ENCODE results near the gene TRABD2B. TPM values are rescaled to one million over a fixed set of nuclear protein-coding genes. Genes with fewer than 3 reads are reported as not detected.

Gene TRABD2B
- polyA plus RNA-seq, 1 of the 3 experiments (the other 2 are of a cell fraction), result 0.03 TPM

DNA sequence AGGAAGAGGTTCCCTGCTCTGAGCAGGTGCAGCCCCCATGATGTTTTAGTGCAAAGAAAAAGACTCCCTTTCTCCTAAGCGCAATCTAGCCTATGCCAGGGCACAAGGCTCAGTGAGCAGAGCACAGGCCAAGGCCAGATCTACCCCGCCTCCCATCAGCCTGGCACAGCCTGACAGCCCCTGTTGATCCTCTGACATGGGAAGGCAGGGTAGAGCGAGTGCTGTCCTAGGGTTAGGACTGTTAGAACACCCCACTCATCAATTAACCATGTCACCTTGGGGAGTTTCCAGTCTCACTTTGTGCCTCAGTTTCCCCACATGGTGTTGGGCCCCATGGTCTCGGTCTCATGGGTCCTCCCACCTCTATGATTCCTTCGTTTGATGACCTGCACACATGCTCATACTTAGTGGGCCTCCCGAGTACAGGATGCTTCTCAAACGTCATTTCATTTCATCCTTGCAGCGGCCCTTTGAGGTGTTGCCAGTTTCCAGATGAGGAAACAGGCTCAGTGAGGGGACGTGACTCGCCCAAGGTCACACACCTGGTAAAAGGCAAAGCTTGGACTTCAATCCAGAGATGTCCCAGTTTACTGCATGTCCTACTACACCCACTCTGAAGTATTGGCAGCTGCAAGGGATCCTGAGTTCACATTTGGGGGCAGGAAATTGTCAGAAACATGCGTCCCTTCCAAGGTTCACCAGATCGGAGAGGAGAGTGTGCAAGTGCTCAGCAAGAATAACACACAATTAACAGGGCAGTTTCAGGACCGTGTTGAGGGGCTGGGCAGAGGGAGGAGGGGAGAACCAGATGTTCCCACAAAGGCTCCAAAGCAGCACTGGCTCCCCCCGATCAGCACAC is 213.3 kb downstream of the TRABD2B start:
- no peaks in the 10 kb centered on the region for H3K27me3 ChIP-seq (ENCODE audit: insufficient read depth)
- no peak for TF ChIP-seq SMC3 (IDR thresholded peaks at IDR 0.05; ENCODE audit: low read depth, low read length)
- TF ChIP-seq, protein P1, sequence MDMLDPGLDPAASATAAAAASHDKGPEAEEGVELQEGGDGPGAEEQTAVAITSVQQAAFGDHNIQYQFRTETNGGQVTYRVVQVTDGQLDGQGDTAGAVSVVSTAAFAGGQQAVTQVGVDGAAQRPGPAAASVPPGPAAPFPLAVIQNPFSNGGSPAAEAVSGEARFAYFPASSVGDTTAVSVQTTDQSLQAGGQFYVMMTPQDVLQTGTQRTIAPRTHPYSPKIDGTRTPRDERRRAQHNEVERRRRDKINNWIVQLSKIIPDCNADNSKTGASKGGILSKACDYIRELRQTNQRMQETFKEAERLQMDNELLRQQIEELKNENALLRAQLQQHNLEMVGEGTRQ (IDR thresholded peaks at IDR 0.05; ENCODE audit: borderline replicate concordance, low read depth, low read length), result no peak
- TF ChIP-seq, protein P2, sequence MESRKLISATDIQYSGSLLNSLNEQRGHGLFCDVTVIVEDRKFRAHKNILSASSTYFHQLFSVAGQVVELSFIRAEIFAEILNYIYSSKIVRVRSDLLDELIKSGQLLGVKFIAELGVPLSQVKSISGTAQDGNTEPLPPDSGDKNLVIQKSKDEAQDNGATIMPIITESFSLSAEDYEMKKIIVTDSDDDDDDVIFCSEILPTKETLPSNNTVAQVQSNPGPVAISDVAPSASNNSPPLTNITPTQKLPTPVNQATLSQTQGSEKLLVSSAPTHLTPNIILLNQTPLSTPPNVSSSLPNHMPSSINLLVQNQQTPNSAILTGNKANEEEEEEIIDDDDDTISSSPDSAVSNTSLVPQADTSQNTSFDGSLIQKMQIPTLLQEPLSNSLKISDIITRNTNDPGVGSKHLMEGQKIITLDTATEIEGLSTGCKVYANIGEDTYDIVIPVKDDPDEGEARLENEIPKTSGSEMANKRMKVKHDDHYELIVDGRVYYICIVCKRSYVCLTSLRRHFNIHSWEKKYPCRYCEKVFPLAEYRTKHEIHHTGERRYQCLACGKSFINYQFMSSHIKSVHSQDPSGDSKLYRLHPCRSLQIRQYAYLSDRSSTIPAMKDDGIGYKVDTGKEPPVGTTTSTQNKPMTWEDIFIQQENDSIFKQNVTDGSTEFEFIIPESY (IDR thresholded peaks at IDR 0.05; ENCODE audit: borderline replicate concordance, low read depth), result no peak
- TF ChIP-seq RAD21 (IDR thresholded peaks at IDR 0.05; ENCODE audit: low read length), result no peak
- TF ChIP-seq ELF1 (IDR thresholded peaks at IDR 0.05), result no peak
- no peak for TF ChIP-seq FOXJ3 (CRISPR knock-in tag; IDR thresholded peaks at IDR 0.05)
- TF ChIP-seq JUND (IDR thresholded peaks at IDR 0.05), result no peak
- TF ChIP-seq, protein P3, sequence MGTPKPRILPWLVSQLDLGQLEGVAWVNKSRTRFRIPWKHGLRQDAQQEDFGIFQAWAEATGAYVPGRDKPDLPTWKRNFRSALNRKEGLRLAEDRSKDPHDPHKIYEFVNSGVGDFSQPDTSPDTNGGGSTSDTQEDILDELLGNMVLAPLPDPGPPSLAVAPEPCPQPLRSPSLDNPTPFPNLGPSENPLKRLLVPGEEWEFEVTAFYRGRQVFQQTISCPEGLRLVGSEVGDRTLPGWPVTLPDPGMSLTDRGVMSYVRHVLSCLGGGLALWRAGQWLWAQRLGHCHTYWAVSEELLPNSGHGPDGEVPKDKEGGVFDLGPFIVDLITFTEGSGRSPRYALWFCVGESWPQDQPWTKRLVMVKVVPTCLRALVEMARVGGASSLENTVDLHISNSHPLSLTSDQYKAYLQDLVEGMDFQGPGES (IDR thresholded peaks at IDR 0.05; ENCODE audit: low read depth, low read length), result no peak
- ChIA-PET POLR2A (no interaction called here), CTCF (interaction anchor here (0.9 to 4.6 kb wide), 3 partner anchors 7 to 352 kb away, joined by 3 to 25 read pairs (median 9); no protein-coding TSS in a partner anchor)
- DNase-seq, result no peak
- H2AFZ ChIP-seq (ENCODE audit: low read depth), result no peak overlapping the region
- no peaks in the 10 kb centered on the region for H3K79me2 ChIP-seq (ENCODE audit: insufficient read depth)
- H3K4me1 ChIP-seq (ENCODE audit: control insufficient read depth in 1 of 2, insufficient read depth in 2 of 2, low read depth in 1 of 2, low read length in 1 of 2), result peaks cover 0 to 4% of the 10 kb centered on the region in 2 experiments; a peak in 1 of 4 replicates
- H3K9me2 ChIP-seq, result no peaks in the 10 kb centered on the region
- no peaks in the 10 kb centered on the region for H3K9me3 ChIP-seq
- H3K4me3 ChIP-seq (ENCODE audit: low read depth in 2 of 2, low read length in 1 of 2), result no peak overlapping the region
- no peak overlapping the region for H3K4me2 ChIP-seq
- no peak overlapping the region for H3K27ac ChIP-seq (ENCODE audit: low read depth in 2 of 2, low read length in 1 of 2)
- no peaks in the 10 kb centered on the region for H3F3A ChIP-seq (replicated peaks; ENCODE audit: insufficient read depth)
- H3K9ac ChIP-seq, result no peak overlapping the region
- 46% methylated on average over 14 of the region's 14 CpGs for whole genome bisulfite sequencing (ENCODE audit: low lambda C conversion rate)
- H3K36me3 ChIP-seq (replicated peaks in 1 of 2; ENCODE audit: control insufficient read depth in 1 of 2, insufficient read depth in 2 of 2, low read length in 1 of 2), result no peaks in the 10 kb centered on the region
- no peaks in the 10 kb centered on the region for H4K20me1 ChIP-seq (ENCODE audit: insufficient read depth)

DNA sequence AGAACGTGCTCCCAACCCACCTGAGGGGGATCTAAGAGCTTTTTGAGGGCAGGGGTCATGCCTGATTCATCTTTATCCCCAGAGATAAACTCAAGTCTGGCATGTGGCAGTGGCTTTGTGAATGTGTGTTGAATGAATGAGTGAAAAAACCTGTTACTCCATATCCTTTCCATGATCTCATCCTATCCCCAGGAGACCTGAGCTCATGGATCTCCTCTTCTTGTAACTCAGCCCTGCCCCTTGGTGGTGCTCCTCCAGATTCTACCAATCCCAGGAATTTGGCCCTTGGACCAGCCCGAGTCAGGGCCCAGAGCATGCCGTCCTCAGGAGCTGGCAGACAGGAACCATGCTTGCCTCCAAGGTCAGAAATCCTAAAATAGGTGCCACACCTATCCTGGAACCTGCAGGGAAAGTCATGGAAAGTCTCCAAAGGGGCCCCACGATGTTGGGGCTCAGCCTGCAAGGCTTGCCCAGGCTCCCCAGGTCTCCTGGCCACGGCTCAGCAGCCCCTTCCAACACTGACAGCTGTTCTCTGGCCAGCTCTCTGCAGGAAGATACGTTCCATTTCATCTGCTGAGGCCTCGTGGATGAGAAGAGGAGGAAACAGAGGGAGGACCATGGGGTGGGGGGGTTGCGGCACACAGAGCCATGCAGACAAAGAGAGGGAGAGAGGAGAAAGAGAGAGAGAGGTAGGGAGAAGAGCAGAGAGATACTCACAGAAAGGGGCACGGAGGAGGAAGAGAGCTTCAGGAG is 214.6 kb downstream of the TRABD2B start:
- POLR2A ChIA-PET, result no interaction called here
- Histone ChIP-seq H3K4me3 (ENCODE audit: low read depth in 2 of 2, low read length in 1 of 2) (no peak overlapping the region), H3K9me2 (no peaks in the 10 kb centered on the region), H3K9me3 (no peaks in the 10 kb centered on the region), H3K36me3 (replicated peaks in 1 of 2; ENCODE audit: control insufficient read depth in 1 of 2, insufficient read depth in 2 of 2, low read length in 1 of 2) (no peaks in the 10 kb centered on the region), H3K4me2 (no peak overlapping the region), H3K9ac (no peak overlapping the region), H3K27me3 (ENCODE audit: insufficient read depth) (no peaks in the 10 kb centered on the region), H2AFZ (ENCODE audit: low read depth) (no peak overlapping the region), H3F3A (replicated peaks; ENCODE audit: insufficient read depth) (no peaks in the 10 kb centered on the region), H4K20me1 (ENCODE audit: insufficient read depth) (no peaks in the 10 kb centered on the region), H3K79me2 (ENCODE audit: insufficient read depth) (no peaks in the 10 kb centered on the region), H3K4me1 (ENCODE audit: control insufficient read depth in 1 of 2, insufficient read depth in 2 of 2, low read depth in 1 of 2, low read length in 1 of 2) (peaks cover 0 to 9% of the 10 kb centered on the region in 2 experiments; a peak in 1 of 4 replicates), H3K27ac (ENCODE audit: low read depth in 2 of 2, low read length in 1 of 2) (no peak overlapping the region)
- 27% methylated on average over 9 of the region's 9 CpGs for WGBS (ENCODE audit: low lambda C conversion rate)
- DNase-seq, result no peak
- CTCF ChIA-PET, result interaction anchor here (1.9 kb wide), 1 partner anchor 44 kb away, joined by 9 read pairs; no protein-coding TSS in a partner anchor
- TF ChIP-seq TEAD4 (IDR thresholded peaks at IDR 0.05; ENCODE audit: borderline replicate concordance, insufficient read depth) (no peak), ELF1 (IDR thresholded peaks at IDR 0.05) (no peak), YY1 (IDR thresholded peaks at IDR 0.05; ENCODE audit: low read depth) (no peak), GATA2 (CRISPR knock-in tag; IDR thresholded peaks at IDR 0.05) (no peak), SIN3A (IDR thresholded peaks at IDR 0.05; ENCODE audit: borderline replicate concordance, low read depth, low read length) (no peak), RAD21 (IDR thresholded peaks at IDR 0.05; ENCODE audit: low read length) (no peak), POLR2AphosphoS5 (IDR thresholded peaks at IDR 0.05; ENCODE audit: low read depth, low read length) (no peak)

Measured in SK-N-SH (cell line).